ENCODE results near the gene GALR2.
A peak's percentile ranks its signal among the peaks of the same experiment; 100 is the strongest.

The GALR2 gene

GRCh38 chr17:76106703-76107102, 32.1 kb downstream of the GALR2 start:
- TF ChIP-seq CTCF (IDR thresholded peaks at IDR 0.05) (no peak), ZFX (IDR thresholded peaks at IDR 0.05; ENCODE audit: borderline replicate concordance) (no peak)
- no peak overlapping the region for H3K27ac ChIP-seq

- TF ChIP-seq ZFX (IDR thresholded peaks at IDR 0.05; ENCODE audit: borderline replicate concordance) (no peak), CTCF (IDR thresholded peaks at IDR 0.05) (peak; percentile 25)
Observed at GRCh38 chr17:76107509-76107908, 32.9 kb downstream of the GALR2 start.

GRCh38 chr17:76111956-76112355, 37.4 kb downstream of the GALR2 start:
- no peak overlapping the region for H3K27ac ChIP-seq
- TF ChIP-seq CTCF (IDR thresholded peaks at IDR 0.05) (no peak), ZFX (IDR thresholded peaks at IDR 0.05; ENCODE audit: borderline replicate concordance) (no peak)

More at GRCh38 chr17:76107509-76107908, 32.9 kb downstream of the GALR2 start:
- H3K27ac ChIP-seq = no peak overlapping the region

- TF ChIP-seq CTCF (IDR thresholded peaks at IDR 0.05) (no peak), ZFX (IDR thresholded peaks at IDR 0.05; ENCODE audit: borderline replicate concordance) (no peak)
- H3K27ac ChIP-seq = no peak overlapping the region
Observed at GRCh38 chr17:76115138-76115754, 40.7 kb downstream of the GALR2 start.

- TF ChIP-seq CTCF (IDR thresholded peaks at IDR 0.05) = no peak
- TF ChIP-seq ZFX (IDR thresholded peaks at IDR 0.05; ENCODE audit: borderline replicate concordance) = no peak
- H3K27ac ChIP-seq = no peak overlapping the region
Observed at GRCh38 chr17:76119409-76120371, 45.1 kb downstream of the GALR2 start.

GRCh38 chr17:76120658-76121008, 46.1 kb downstream of the GALR2 start:
- TF ChIP-seq CTCF (IDR thresholded peaks at IDR 0.05) (no peak), ZFX (IDR thresholded peaks at IDR 0.05; ENCODE audit: borderline replicate concordance) (no peak)
- H3K27ac ChIP-seq = no peak overlapping the region

GRCh38 chr17:76121932-76122430, 47.4 kb downstream of the GALR2 start:
- TF ChIP-seq ZFX (IDR thresholded peaks at IDR 0.05; ENCODE audit: borderline replicate concordance) (no peak), CTCF (IDR thresholded peaks at IDR 0.05) (no peak)
- no peak overlapping the region for H3K27ac ChIP-seq
